K562 (cell line): ENCODE results near the gene LMF2. TPM values are rescaled to one million over a fixed set of nuclear protein-coding genes. Genes with fewer than 3 reads are reported as not detected.
A peak's percentile ranks its signal among the peaks of the same experiment; 100 is the strongest.

Experiments used
- ARID2 ChIP-seq: fragments of 450-650 bp; IDR thresholded peaks from 2 replicates; pipeline ENCODE4 v1.6.1; 2017; ENCODE audit warnings: antibody characterized with exemption, mild to moderate bottlenecking
- E2F3 ChIP-seq: fragments of 250-450 bp; sonication (Bioruptor Pico); IDR thresholded peaks from 2 replicates; pipeline ENCODE4 v1.4.0; 2020; ENCODE audit warnings: mild to moderate bottlenecking
- MCM7 ChIP-seq, 2 experiments: fragments of 450-650 bp; IDR thresholded peaks; 2 replicates each; pipeline ENCODE4 v1.6.1; 2016 to 2018
- MTA3 ChIP-seq: fragments of 450-650 bp; formaldehyde crosslinking; IDR thresholded peaks from 2 replicates; pipeline ENCODE4 v1.6.1; 2017; ENCODE audit warnings: mild to moderate bottlenecking, borderline replicate concordance
- SRF ChIP-seq, 2 experiments: fragments of 250-450, 450-650 bp in 1 of 2; sonication (Bioruptor Pico) in 1 of 2; sonication (generic) in 1 of 2; formaldehyde crosslinking; IDR thresholded peaks; 2 replicates each; pipeline versions ENCODE4 v1.5.0 to v1.5.1; 2020 to 2022; ENCODE audit warnings: mild to moderate bottlenecking in 1 of 2, missing genetic modification reagents in 1 of 2
- TOE1 ChIP-seq, 2 experiments: fragments of 450-650 bp in 1 of 2; sonication (generic) in 1 of 2; formaldehyde crosslinking in 1 of 2; IDR thresholded peaks; 2 replicates each; pipeline versions ENCODE4 v1.7.1 to v1.8.0; 2016 to 2022; ENCODE audit warnings: borderline replicate concordance in 2 of 2, mild to moderate bottlenecking in 2 of 2, antibody characterized with exemption in 1 of 2, inconsistent platforms in 1 of 2, low read depth in 1 of 2, missing genetic modification reagents in 1 of 2, moderate library complexity in 1 of 2
- ZNF263 ChIP-seq: sonication (generic); formaldehyde crosslinking; IDR thresholded peaks from 2 replicates; pipeline ENCODE4 v1.8.0; 2022; ENCODE audit warnings: mild to moderate bottlenecking, missing genetic modification reagents, borderline replicate concordance
- polyA plus RNA-seq, 8 experiments: library from polyadenylated mRNA; depleted of rRNA in 4 of 8; stranded (reverse) in 5 of 8; unstranded in 3 of 8; fragments of >200 nt; fragmentation: Nextera tagmentation in 2 of 8; fragmentation: Illumina TruSeq in 1 of 8; extraction: Ambion mirVana in 2 of 8; extraction: Trizol in 1 of 8; gene quantifications; 2 replicates each; pipeline versions ENCODE4 v1.2.1 to v1.2.3, GENCODE V29; 2011 to 2014; ENCODE audit warnings: inconsistent platforms in 1 of 8, missing spikeins in 1 of 8
- total RNA-seq, 7 experiments: library from RNA; depleted of rRNA in 6 of 7; stranded (reverse); fragments of >200 nt in 6 of 7; fragmentation: Illumina TruSeq in 2 of 7; extraction: Trizol in 2 of 7; gene quantifications; 2 replicates each; pipeline versions ENCODE4 v1.2.1 to v1.2.3, GENCODE V29; 2011 to 2021; ENCODE audit warnings: low replicate concordance in 1 of 7
- TF ChIP-seq, protein P1 (sequence below): fragments of 450-650 bp; IDR thresholded peaks from 2 replicates; pipeline ENCODE4 v1.6.1; 2016; ENCODE audit warnings: mild to moderate bottlenecking, moderate library complexity
- TF ChIP-seq, protein P2 (sequence below), 3 experiments: fragments of 200-800 bp in 1 of 3; fragments of 250-450 bp in 1 of 3; fragments of 450-650 bp in 1 of 3; sonication (Bioruptor Pico) in 1 of 3; sonication (Bioruptor generic) in 1 of 3; formaldehyde crosslinking in 1 of 3; IDR thresholded peaks; 2 replicates each; pipeline versions ENCODE4 v1.6.1 to v1.8.0; 2016 to 2022; ENCODE audit warnings: mild to moderate bottlenecking in 2 of 3, missing genetic modification characterization in 2 of 3, missing compliant biosample characterization in 1 of 3, moderate library complexity in 1 of 3

Gene LMF2
- total and polyA plus RNA-seq, 9 of the 15 experiments (the other 6 are each of a cell fraction or from before 2014, with no cell fraction given), result 0.08 to 37.1 (median 7.6) TPM

DNA sequence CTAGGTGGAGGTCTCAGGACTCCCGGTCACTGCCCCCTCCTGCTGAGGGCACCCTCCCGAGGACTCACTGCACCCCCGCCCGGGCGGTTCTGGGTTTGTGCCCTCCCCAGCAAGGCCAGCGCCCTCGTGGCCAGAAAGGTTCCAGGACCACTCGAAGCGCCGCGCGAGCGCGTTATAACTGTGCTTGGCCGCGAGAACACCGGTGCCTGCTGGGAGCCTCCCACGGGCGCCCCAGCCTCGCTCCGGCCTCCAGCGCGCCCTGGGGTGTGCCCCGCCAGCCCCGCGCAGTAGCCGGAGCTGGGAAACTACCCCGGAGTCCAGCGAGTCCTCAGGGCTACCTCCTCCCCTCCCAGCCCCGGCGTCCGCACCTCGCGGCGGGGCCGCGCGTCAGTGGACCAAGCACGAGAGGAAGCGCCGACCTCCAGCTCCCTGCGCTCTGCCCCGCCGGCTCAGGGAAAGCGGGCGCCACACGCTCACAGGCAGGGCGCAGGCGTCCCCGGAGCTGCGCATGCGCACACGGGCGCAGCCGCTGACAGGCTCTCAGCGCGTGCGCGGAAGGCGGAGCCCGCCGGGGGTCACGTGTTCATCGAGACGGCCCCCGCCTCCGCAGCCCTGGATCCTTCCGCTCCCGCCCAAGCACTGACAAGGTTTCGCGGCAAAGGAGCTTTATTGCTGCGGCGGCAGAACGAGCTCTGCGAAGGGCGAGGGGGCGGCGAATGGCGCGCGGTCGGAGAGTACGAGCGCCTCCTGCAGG lies 17.8 kb upstream of the LMF2 start, which contains the start of gene SCO2 (continued):
- TF ChIP-seq, protein P1, sequence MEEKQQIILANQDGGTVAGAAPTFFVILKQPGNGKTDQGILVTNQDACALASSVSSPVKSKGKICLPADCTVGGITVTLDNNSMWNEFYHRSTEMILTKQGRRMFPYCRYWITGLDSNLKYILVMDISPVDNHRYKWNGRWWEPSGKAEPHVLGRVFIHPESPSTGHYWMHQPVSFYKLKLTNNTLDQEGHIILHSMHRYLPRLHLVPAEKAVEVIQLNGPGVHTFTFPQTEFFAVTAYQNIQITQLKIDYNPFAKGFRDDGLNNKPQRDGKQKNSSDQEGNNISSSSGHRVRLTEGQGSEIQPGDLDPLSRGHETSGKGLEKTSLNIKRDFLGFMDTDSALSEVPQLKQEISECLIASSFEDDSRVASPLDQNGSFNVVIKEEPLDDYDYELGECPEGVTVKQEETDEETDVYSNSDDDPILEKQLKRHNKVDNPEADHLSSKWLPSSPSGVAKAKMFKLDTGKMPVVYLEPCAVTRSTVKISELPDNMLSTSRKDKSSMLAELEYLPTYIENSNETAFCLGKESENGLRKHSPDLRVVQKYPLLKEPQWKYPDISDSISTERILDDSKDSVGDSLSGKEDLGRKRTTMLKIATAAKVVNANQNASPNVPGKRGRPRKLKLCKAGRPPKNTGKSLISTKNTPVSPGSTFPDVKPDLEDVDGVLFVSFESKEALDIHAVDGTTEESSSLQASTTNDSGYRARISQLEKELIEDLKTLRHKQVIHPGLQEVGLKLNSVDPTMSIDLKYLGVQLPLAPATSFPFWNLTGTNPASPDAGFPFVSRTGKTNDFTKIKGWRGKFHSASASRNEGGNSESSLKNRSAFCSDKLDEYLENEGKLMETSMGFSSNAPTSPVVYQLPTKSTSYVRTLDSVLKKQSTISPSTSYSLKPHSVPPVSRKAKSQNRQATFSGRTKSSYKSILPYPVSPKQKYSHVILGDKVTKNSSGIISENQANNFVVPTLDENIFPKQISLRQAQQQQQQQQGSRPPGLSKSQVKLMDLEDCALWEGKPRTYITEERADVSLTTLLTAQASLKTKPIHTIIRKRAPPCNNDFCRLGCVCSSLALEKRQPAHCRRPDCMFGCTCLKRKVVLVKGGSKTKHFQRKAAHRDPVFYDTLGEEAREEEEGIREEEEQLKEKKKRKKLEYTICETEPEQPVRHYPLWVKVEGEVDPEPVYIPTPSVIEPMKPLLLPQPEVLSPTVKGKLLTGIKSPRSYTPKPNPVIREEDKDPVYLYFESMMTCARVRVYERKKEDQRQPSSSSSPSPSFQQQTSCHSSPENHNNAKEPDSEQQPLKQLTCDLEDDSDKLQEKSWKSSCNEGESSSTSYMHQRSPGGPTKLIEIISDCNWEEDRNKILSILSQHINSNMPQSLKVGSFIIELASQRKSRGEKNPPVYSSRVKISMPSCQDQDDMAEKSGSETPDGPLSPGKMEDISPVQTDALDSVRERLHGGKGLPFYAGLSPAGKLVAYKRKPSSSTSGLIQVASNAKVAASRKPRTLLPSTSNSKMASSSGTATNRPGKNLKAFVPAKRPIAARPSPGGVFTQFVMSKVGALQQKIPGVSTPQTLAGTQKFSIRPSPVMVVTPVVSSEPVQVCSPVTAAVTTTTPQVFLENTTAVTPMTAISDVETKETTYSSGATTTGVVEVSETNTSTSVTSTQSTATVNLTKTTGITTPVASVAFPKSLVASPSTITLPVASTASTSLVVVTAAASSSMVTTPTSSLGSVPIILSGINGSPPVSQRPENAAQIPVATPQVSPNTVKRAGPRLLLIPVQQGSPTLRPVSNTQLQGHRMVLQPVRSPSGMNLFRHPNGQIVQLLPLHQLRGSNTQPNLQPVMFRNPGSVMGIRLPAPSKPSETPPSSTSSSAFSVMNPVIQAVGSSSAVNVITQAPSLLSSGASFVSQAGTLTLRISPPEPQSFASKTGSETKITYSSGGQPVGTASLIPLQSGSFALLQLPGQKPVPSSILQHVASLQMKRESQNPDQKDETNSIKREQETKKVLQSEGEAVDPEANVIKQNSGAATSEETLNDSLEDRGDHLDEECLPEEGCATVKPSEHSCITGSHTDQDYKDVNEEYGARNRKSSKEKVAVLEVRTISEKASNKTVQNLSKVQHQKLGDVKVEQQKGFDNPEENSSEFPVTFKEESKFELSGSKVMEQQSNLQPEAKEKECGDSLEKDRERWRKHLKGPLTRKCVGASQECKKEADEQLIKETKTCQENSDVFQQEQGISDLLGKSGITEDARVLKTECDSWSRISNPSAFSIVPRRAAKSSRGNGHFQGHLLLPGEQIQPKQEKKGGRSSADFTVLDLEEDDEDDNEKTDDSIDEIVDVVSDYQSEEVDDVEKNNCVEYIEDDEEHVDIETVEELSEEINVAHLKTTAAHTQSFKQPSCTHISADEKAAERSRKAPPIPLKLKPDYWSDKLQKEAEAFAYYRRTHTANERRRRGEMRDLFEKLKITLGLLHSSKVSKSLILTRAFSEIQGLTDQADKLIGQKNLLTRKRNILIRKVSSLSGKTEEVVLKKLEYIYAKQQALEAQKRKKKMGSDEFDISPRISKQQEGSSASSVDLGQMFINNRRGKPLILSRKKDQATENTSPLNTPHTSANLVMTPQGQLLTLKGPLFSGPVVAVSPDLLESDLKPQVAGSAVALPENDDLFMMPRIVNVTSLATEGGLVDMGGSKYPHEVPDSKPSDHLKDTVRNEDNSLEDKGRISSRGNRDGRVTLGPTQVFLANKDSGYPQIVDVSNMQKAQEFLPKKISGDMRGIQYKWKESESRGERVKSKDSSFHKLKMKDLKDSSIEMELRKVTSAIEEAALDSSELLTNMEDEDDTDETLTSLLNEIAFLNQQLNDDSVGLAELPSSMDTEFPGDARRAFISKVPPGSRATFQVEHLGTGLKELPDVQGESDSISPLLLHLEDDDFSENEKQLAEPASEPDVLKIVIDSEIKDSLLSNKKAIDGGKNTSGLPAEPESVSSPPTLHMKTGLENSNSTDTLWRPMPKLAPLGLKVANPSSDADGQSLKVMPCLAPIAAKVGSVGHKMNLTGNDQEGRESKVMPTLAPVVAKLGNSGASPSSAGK, result peak; percentile 89
- no peak for TF ChIP-seq MCM7 (IDR thresholded peaks at IDR 0.05)
- TF ChIP-seq TOE1 (IDR thresholded peaks at IDR 0.05; ENCODE audit: borderline replicate concordance), result peak; percentile 97
- TF ChIP-seq TOE1 (CRISPR knock-in tag; IDR thresholded peaks at IDR 0.05; ENCODE audit: borderline replicate concordance, low read depth), result no peak
- peak; percentile 13; the same call in 1 of the 2 replicates for TF ChIP-seq ZNF263 (CRISPR knock-in tag)
- TF ChIP-seq, protein P2, sequence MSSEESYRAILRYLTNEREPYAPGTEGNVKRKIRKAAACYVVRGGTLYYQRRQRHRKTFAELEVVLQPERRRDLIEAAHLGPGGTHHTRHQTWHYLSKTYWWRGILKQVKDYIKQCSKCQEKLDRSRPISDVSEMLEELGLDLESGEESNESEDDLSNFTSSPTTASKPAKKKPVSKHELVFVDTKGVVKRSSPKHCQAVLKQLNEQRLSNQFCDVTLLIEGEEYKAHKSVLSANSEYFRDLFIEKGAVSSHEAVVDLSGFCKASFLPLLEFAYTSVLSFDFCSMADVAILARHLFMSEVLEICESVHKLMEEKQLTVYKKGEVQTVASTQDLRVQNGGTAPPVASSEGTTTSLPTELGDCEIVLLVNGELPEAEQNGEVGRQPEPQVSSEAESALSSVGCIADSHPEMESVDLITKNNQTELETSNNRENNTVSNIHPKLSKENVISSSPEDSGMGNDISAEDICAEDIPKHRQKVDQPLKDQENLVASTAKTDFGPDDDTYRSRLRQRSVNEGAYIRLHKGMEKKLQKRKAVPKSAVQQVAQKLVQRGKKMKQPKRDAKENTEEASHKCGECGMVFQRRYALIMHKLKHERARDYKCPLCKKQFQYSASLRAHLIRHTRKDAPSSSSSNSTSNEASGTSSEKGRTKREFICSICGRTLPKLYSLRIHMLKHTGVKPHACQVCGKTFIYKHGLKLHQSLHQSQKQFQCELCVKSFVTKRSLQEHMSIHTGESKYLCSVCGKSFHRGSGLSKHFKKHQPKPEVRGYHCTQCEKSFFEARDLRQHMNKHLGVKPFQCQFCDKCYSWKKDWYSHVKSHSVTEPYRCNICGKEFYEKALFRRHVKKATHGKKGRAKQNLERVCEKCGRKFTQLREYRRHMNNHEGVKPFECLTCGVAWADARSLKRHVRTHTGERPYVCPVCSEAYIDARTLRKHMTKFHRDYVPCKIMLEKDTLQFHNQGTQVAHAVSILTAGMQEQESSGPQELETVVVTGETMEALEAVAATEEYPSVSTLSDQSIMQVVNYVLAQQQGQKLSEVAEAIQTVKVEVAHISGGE (CRISPR knock-in tag; IDR thresholded peaks at IDR 0.05), result peak in 1 of 3 experiments; percentile 26; a peak in 2 of 6 replicates
- peak; percentile 87 for TF ChIP-seq E2F3
- peak; percentile 83; the same call in 1 of the 2 replicates for TF ChIP-seq MTA3
- TF ChIP-seq SRF (CRISPR knock-in tag; IDR thresholded peaks at IDR 0.05), result no peak
- TF ChIP-seq ARID2, result no peak
